ENCODE results near the gene QRFP. TPM values are rescaled to one million over a fixed set of nuclear protein-coding genes. Genes with fewer than 3 reads are reported as not detected.
"Not testable (repeated sequence)": the region's sequence is repeated elsewhere in the genome, so short reads cannot be mapped to it uniquely, and the experiment has no call there.

The QRFP gene
- total RNA-seq, 4 donors from 2014 or later: not detected

DNA sequence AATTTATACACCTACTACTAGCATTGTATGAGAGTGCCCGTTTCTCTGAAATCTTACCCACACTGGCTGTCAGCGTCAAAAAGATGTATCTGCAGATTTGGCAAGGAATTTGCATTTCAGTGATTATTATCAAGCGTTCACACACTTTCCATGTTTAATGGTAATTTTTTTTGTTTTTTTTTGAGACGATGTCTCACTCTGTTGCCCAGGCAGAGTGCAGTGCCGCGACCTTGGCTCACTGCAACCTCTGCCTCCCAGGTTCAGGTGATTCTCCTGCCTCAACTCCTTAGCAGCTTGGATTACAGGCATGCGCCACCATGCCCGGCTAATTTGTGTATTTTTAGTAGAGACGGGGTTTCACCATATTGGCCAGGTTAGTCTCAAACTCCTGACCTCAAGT, 47.3 kb downstream of the QRFP start:
- intact Hi-C loops (cut with DNase I; ENCODE audit: low total_unique reads): no loop called here
- DNase-seq (ENCODE audit: low spot score in 2 of 2): no peak
- TF ChIP-seq POLR2A (IDR thresholded peaks at IDR 0.05): no peak
- no peak for TF ChIP-seq CTCF (IDR thresholded peaks at IDR 0.05)
- no peak overlapping the region for H3K4me3 ChIP-seq (ENCODE audit: low read depth, poor library complexity, severe bottlenecking)
- 65 to 66% methylated on average over 9 of the region's 9 CpGs for WGBS, 2 donors

- intact Hi-C loops (cut with DNase I; ENCODE audit: low total_unique reads); H3K4me3 ChIP-seq (ENCODE audit: low read depth, poor library complexity, severe bottlenecking): not testable (repeated sequence)
- WGBS, 2 donors: 94 to 95% methylated on average over 8 of the region's 8 CpGs
- peak in 1 of 2 donors; percentile 68 for DNase-seq (ENCODE audit: low spot score in 2 of 2)
Observed at GRCh38 chr9:130848514-130848913, 48.1 kb downstream of the QRFP start.

DNA sequence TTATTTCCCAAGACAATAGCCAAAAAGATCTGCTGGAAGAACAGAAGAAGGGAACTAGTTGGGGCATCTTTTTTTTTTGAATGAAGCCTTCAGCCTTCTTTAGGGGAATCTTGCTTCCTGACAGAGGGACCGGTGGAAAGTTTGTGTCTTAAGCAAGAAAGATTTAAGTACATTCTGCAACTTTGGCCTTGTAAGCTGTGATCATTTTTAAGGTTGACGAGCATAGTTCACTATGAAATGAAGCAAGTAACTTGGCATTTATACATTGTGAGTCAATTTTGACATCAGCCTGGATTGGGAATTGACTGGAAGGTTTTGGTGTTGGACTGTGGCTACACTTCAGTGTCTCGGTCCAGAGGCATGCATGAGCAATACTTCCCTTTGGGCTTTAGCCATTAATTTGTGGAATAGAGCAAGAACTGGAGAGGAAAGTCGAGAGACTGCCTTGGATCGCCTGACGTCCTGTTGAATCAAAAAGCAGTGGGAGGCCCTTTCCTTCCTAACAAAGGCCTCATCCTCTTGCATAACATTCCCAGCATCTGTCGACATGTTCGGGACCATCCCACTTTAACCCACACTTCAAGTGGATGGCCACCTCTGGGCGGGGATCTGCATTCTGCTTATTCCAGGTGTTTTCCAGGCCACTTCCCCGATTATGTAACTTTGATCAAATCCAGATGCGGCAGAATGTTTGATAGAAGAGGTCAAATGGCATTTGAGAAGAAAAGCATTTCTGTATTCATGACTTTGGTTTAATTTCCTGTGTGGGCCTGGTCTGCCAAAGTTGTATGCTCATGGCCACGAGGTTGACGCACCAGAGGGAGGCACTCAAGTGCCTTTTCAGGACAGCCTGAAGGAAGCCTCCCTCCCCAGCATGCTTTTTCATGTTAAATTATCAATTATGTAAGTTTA, 49.0 kb downstream of the QRFP start:
- peak; percentile 90 to 95 for DNase-seq (ENCODE audit: low spot score in 2 of 2)
- no peak overlapping the region for H3K4me3 ChIP-seq (ENCODE audit: low read depth, poor library complexity, severe bottlenecking)
- 13 to 17% methylated on average over 13 of the region's 13 CpGs for WGBS, 2 donors
- TF ChIP-seq POLR2A (IDR thresholded peaks at IDR 0.05) (no peak), CTCF (IDR thresholded peaks at IDR 0.05) (no peak)
- intact Hi-C loops (cut with DNase I; ENCODE audit: low total_unique reads): no loop called here

DNA sequence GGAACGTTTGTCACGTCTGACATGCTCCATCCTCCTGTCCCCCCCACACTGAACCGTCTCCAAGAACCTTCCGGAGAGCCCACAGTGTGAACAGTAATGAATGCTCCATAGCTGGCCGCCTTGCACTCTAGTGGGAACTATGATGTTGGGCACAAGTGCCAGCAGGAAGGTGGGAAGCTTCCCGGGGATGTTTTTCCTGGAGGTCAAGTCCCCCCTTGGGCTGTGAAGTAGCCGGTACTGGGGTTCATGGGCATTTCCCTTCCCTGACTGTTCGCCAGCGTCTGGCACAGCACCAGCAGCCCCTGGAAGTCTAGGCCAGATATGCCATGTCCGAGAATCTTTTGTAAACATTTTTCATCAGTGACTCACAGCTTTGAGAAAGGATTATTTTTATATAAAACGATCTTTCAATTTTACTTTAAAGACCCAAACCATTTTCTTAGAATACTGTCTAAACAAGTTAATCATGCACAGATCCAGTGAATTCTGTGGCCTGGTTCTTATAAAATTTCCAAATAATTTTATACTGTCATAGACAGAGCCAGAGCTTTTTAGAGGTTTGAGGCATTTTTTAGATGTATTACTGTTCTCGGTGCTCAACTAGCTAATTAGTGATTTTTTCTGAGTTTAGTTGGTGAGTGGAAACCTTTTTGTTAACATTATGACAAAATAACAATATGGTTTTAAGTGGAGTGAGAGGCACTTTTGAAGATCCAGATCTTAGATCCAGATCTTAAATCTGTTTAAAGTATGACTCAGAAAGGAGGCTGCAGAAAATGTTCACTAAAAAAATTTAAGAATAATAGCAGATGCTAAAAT, 49.9 kb downstream of the QRFP start:
- DNase-seq (ENCODE audit: low spot score in 2 of 2): no peak
- TF ChIP-seq POLR2A (IDR thresholded peaks at IDR 0.05) (no peak), CTCF (IDR thresholded peaks at IDR 0.05) (no peak)
- WGBS, 2 donors: 40 to 43% methylated on average over 12 of the region's 12 CpGs
- H3K4me3 ChIP-seq (ENCODE audit: low read depth, poor library complexity, severe bottlenecking): no peak overlapping the region
- intact Hi-C loops (cut with DNase I; ENCODE audit: low total_unique reads): no loop called here

GRCh38 chr9:130845901-130846481, 50.6 kb downstream of the QRFP start:
- intact Hi-C loops (cut with DNase I; ENCODE audit: low total_unique reads): no loop called here
- TF ChIP-seq POLR2A (IDR thresholded peaks at IDR 0.05): no peak
- no peak for TF ChIP-seq CTCF (IDR thresholded peaks at IDR 0.05)
- H3K4me3 ChIP-seq (ENCODE audit: low read depth, poor library complexity, severe bottlenecking): no peak overlapping the region
- WGBS, 2 donors: 36 to 39% methylated on average over 7 of the region's 7 CpGs
- no peak for DNase-seq (ENCODE audit: low spot score in 2 of 2)

DNA sequence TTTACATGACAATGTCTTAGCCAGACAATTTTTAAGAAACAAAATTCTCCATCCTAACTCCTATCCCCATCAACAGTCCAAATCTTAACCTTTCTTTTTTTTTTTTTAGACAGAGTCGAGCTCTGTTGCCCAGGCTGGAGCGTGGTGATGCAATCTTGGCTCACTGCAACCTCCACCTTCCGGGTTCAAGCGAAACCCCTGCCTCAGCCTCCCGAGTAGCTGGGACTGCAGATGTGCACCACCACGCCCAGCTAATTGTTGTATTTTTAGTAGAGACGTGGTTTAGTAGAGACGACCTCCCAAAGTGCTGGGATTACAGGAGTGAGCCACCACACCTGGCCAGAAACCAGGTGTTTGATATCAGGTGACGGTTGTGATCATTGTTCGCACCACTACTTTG, 51.4 kb downstream of the QRFP start:
- no peak overlapping the region for H3K4me3 ChIP-seq (ENCODE audit: low read depth, poor library complexity, severe bottlenecking)
- no peak for TF ChIP-seq CTCF (IDR thresholded peaks at IDR 0.05)
- intact Hi-C loops (cut with DNase I; ENCODE audit: low total_unique reads): no loop called here
- 64 to 66% methylated on average over 10 of the region's 10 CpGs for WGBS, 2 donors
- no peak for DNase-seq (ENCODE audit: low spot score in 2 of 2)
